Stimulated activated CD8-positive, alpha-beta memory T cell treated with anti-CD3 and anti-CD28 coated beads, Interleukin-12 subunit alpha, Interleukin-12 subunit beta, amount 100 ng/mL, for 1 hour (primary cell): ENCODE data around the gene QKI.
"Not testable (repeated sequence)": the region's sequence is repeated elsewhere in the genome, so short reads cannot be mapped to it uniquely, and the experiment has no call there.

Experiments
- DNase-seq: peaks from one replicate; pipeline ENCODE4 v3.0.0-alpha.2; 2020; ENCODE audit warnings: low read depth

Gene QKI

GRCh38 chr6:163414946-163415619 is 565 bp downstream of the QKI start:
- no peak for DNase-seq

GRCh38 chr6:163415620-163416556 is 1.4 kb downstream of the QKI start:
- no peak for DNase-seq

- no peak for DNase-seq
Measured at GRCh38 chr6:163416557-163417253, 2.2 kb downstream of the QKI start.

GRCh38 chr6:163417595-163417994 is 3.1 kb downstream of the QKI start:
- no peak for DNase-seq

- no peak for DNase-seq
Measured at GRCh38 chr6:163418311-163419029, 4.0 kb downstream of the QKI start.

GRCh38 chr6:163419413-163420288 is 5.1 kb downstream of the QKI start:
- no peak for DNase-seq

GRCh38 chr6:163420289-163420614 is 5.7 kb downstream of the QKI start:
- DNase-seq = no peak

- no peak for DNase-seq
Measured at GRCh38 chr6:163422550-163422949, 8.0 kb downstream of the QKI start.

GRCh38 chr6:163423696-163424095 is 9.2 kb downstream of the QKI start:
- DNase-seq = no peak

GRCh38 chr6:163427498-163428254 is 13.2 kb downstream of the QKI start:
- no peak for DNase-seq

GRCh38 chr6:163428373-163428772 is 13.9 kb downstream of the QKI start:
- no peak for DNase-seq

GRCh38 chr6:163429858-163430448 is 15.4 kb downstream of the QKI start:
- DNase-seq = no peak

- no peak for DNase-seq
Measured at GRCh38 chr6:163432300-163432699, 17.8 kb downstream of the QKI start.

GRCh38 chr6:163433486-163433885 is 19.0 kb downstream of the QKI start:
- not testable (repeated sequence) for DNase-seq

GRCh38 chr6:163435023-163435422 is 20.5 kb downstream of the QKI start:
- DNase-seq = no peak

- no peak for DNase-seq
Measured at GRCh38 chr6:163436843-163437242, 22.3 kb downstream of the QKI start.

GRCh38 chr6:163437466-163437865 is 22.9 kb downstream of the QKI start:
- no peak for DNase-seq

GRCh38 chr6:163438298-163438939 is 23.9 kb downstream of the QKI start:
- no peak for DNase-seq

- DNase-seq = no peak
Measured at GRCh38 chr6:163438940-163439335, 24.4 kb downstream of the QKI start.
